HL-60 (cell line): ENCODE measurements around the gene MAP4K4.

Source experiments
- DNase-seq, 2 experiments: peaks; one replicate each; pipeline ENCODE4 v3.0.0-alpha.2; 2010 to 2020; ENCODE audit warnings: low read depth in 1 of 2, low spot score in 1 of 2
- H3K27ac ChIP-seq: fragments of 250-450 bp; sonication (Bioruptor Pico); replicated peaks from 2 replicates; pipeline ENCODE4 v1.5.1; 2020; ENCODE audit warnings: mild to moderate bottlenecking, moderate library complexity
- H3K27me3 ChIP-seq: fragments of 250-450 bp; sonication (Bioruptor Pico); 2 replicates; pipeline ENCODE4 v1.5.1; 2021; ENCODE audit warnings: mild to moderate bottlenecking, moderate library complexity; ENCODE audit not compliant: insufficient read depth, poor library complexity, severe bottlenecking
- H3K4me3 ChIP-seq: replicated peaks from 2 replicates; pipeline ENCODE4 v1.5.1; 2011; ENCODE audit warnings: mild to moderate bottlenecking, control low read depth, low read length; ENCODE audit not compliant: insufficient read depth
- CTCF ChIP-seq: IDR thresholded peaks from one replicate; pipeline ENCODE4 v1.5.1; 2011; ENCODE audit warnings: low read length, control low read depth, inconsistent platforms; ENCODE audit not compliant: insufficient read depth
- GABPA ChIP-seq: IDR thresholded peaks from 2 replicates; pipeline ENCODE4 v1.6.1; 2012; ENCODE audit warnings: low read depth
- POLR2AphosphoS5 ChIP-seq: IDR thresholded peaks from 2 replicates; pipeline ENCODE4 v1.6.1; 2012; ENCODE audit warnings: low read depth
- SPI1 ChIP-seq: IDR thresholded peaks from 2 replicates; pipeline ENCODE4 v1.6.1; 2012; ENCODE audit warnings: low read depth, mild to moderate bottlenecking, borderline replicate concordance
- TF ChIP-seq, protein P1 (sequence below): IDR thresholded peaks from 2 replicates; pipeline ENCODE4 v1.6.1; 2012; ENCODE audit warnings: low read depth; ENCODE audit not compliant: insufficient replicate concordance

Gene MAP4K4

DNA sequence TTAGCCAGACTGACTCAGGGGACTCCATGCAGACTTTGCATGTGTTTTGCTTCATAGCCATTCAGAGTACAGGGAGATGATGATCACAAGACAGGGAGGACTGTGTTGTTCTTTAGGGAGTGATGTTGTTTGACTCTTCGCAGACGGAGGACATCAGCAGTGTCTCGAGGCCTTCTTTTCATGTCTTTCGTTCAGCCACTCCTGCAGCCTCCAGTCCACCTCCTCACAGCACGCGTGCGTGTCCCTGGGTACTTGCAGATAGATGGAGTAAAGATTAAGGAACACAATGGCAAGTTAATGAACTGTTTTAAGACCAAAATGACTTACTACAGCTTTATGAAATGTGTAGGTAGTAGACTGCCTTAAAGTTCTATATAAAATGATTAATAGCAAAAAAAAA lies 114.7 kb downstream of the MAP4K4 start:
- no peak for TF ChIP-seq SPI1
- TF ChIP-seq GABPA: no peak
- TF ChIP-seq, protein P1, sequence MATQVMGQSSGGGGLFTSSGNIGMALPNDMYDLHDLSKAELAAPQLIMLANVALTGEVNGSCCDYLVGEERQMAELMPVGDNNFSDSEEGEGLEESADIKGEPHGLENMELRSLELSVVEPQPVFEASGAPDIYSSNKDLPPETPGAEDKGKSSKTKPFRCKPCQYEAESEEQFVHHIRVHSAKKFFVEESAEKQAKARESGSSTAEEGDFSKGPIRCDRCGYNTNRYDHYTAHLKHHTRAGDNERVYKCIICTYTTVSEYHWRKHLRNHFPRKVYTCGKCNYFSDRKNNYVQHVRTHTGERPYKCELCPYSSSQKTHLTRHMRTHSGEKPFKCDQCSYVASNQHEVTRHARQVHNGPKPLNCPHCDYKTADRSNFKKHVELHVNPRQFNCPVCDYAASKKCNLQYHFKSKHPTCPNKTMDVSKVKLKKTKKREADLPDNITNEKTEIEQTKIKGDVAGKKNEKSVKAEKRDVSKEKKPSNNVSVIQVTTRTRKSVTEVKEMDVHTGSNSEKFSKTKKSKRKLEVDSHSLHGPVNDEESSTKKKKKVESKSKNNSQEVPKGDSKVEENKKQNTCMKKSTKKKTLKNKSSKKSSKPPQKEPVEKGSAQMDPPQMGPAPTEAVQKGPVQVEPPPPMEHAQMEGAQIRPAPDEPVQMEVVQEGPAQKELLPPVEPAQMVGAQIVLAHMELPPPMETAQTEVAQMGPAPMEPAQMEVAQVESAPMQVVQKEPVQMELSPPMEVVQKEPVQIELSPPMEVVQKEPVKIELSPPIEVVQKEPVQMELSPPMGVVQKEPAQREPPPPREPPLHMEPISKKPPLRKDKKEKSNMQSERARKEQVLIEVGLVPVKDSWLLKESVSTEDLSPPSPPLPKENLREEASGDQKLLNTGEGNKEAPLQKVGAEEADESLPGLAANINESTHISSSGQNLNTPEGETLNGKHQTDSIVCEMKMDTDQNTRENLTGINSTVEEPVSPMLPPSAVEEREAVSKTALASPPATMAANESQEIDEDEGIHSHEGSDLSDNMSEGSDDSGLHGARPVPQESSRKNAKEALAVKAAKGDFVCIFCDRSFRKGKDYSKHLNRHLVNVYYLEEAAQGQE: no peak
- TF ChIP-seq CTCF: no peak
- no peak for TF ChIP-seq POLR2AphosphoS5
- Histone ChIP-seq H3K27me3 (no peaks in the 10 kb centered on the region), H3K27ac (no peak overlapping the region), H3K4me3 (no peak overlapping the region)
- DNase-seq: no peak

- H3K27me3 ChIP-seq: no peaks in the 10 kb centered on the region
Measured at GRCh38 chr2:101814752-101815151, 117.2 kb downstream of the MAP4K4 start.

DNA sequence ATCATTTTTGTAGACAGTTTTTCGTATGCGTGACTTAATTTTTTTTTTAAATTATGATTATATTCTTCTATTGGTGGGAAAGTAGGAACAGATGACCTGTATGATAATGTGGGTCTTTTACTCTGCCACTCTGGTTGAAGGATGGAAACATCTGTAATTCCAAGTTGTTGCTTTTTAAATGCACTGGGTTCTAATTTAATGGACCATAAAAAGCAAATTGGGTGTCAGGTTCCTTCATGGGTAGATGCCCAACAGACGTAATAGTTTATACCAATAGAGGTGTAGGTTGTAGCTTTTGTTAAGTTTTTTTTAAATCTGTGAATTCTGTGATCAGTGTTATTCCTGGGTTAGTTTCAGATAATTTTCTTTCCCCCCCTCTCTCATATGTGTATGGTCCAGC lies 117.6 kb downstream of the MAP4K4 start:
- no peak overlapping the region for H3K27ac ChIP-seq
- no peaks in the 10 kb centered on the region for H3K27me3 ChIP-seq
- H3K4me3 ChIP-seq: no peak overlapping the region
- no peak for DNase-seq
- no peak for TF ChIP-seq POLR2AphosphoS5

More at GRCh38 chr2:101814752-101815151, 117.2 kb downstream of the MAP4K4 start:
- DNase-seq: no peak
- no peak for TF ChIP-seq CTCF
- Histone ChIP-seq H3K27ac (no peak overlapping the region), H3K4me3 (no peak overlapping the region)

GRCh38 chr2:101815739-101816391 lies 118.4 kb downstream of the MAP4K4 start:
- no peak for TF ChIP-seq CTCF
- TF ChIP-seq, protein P1: no peak
- no peak for TF ChIP-seq POLR2AphosphoS5
- no peak for TF ChIP-seq GABPA
- no peak for TF ChIP-seq SPI1
- H3K4me3 ChIP-seq: no peak overlapping the region
- no peak overlapping the region for H3K27ac ChIP-seq
- no peak for DNase-seq
- H3K27me3 ChIP-seq: no peaks in the 10 kb centered on the region
